HS-5 (cell line): Measurements from ENCODE around the gene CAND2.
"Not testable (repeated sequence)": the region's sequence is repeated elsewhere in the genome, so short reads cannot be mapped to it uniquely, and the experiment has no call there.

ENCODE experiments used
- DNase-seq: peaks from one replicate; pipeline ENCODE4 v3.0.0-alpha.2; 2012; ENCODE audit warnings: low read depth

CAND2 gene

DNA sequence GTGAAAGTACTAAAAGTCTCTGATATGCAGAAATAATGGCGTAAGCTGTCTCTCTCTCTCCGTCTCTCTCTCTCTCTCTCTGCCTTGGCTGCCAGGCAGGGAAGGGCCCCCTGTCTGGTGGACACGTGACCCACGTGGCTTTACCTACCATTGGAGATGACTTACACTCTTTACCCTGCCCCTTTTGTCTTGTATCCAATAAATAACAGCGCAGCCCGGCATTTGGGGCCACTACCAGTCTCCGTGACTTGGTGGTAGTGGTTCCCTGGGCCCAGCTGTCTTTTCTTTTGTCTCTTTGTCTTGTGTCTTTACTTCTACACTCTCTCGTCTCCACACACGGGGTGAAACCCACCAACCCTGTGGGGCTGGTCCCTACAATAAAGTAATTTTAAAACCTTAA is 25.2 kb upstream of the CAND2 start:
- DNase-seq, result no peak

- DNase-seq, result no peak
Measured at GRCh38 chr3:12772462-12772861, 24.0 kb upstream of the CAND2 start.

DNA sequence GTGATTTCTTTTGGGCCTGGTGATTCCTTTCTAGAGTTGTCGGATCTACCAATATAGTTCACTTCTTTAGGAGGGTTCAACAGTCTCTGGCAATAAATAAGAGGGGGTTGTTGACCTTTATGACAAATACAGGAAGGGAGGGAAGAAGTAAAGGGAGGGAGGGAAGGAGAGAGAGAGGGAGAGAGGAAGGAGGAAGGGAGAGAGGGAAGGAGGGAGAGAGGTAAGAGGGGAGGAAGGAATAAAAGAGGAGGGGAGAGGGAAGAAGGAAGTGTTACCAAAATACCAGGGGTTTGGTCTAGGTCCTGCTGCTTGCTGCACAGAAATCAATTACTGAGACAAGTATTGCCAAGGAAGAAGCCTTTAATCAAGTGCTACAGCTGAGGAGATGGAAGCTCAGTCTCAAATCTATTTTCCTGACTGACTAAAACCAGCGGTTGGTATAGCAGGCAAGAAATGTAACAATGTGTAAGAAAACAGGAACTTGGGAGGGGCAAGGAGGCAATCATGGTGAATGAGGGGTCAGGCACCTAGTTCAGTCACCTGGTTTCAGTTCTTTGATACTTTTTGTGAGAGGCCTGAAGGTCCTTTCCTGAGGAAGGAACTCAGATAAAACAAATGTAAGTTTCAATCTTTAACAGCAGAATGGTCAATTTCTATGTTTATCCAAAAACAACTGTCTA is 23.3 kb upstream of the CAND2 start:
- no peak for DNase-seq

GRCh38 chr3:12773710-12774086 is 22.8 kb upstream of the CAND2 start:
- DNase-seq, result no peak

GRCh38 chr3:12774619-12775018 is 21.9 kb upstream of the CAND2 start:
- no peak for DNase-seq

- DNase-seq, result no peak
Measured at GRCh38 chr3:12775226-12775625, 21.3 kb upstream of the CAND2 start.

DNA sequence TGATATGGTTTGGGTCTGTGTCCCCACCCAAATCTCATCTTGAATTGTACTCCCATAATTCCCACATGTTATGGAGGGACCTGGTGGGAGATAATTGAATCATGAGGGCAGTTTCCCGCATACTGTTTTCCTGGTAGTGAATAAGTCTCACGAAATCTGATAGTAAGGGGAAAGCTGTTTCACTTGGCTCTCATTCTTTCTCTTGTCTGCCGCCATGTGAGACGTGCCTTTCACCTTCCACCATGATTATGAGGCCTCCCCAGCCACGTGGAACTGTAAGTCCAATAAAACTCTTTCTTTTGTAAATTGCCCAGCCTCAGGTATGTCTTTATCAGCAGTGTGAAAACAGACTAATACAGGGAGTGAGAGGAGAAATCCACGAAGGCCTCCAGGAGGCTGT is 20.5 kb upstream of the CAND2 start:
- DNase-seq, result not testable (repeated sequence)

GRCh38 chr3:12777171-12777570 is 19.3 kb upstream of the CAND2 start:
- no peak for DNase-seq

DNA sequence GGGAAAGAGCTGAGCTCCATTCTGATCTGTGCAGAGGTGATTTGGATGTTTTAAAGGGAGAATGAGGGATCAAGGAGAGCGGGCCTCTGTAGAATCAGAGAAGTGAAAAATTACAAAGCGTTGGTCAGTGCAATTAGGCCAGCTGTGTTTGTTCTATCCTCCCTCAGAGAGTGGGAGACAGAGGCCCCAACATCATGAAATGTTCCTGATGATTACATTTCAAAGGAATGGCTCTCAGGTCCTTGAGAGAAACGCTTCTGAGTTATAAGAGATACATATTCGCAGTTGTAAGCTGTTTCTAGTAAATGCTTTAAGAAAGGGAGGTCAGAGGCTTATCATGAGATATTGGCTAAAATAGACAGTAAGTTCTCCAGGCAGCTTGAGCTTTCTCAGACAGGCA is 15.7 kb upstream of the CAND2 start:
- no peak for DNase-seq

DNA sequence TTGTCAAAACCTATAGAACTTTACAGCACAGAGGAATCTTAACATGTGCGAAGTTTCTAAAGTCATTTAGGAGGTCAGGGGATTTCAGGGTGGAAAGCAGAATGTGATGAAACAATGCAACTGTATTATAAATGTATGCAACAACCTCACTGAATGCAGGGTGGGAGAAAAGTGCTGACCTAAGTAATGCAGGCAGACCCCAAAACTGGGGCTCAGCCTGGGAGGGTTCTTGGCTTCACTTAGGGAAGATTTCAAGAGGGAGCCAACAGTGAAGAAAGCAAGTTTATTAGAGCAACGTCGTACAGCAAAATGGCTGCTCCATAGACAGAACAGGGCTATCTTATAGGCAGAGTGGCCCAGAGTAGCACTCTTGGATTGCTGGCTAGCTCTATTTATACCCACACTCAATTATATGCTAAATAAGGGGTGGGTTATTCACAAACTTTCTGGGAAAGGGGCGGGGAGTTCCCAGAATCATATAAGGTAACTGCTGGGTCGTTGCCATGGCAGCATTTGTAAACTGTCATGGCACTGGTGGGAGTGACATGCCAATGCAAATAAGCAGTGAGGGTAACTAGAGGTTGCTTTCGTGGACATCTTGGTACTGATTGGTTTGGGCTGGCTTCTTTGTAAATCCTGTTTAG is 14.2 kb upstream of the CAND2 start:
- DNase-seq, result no peak

DNA sequence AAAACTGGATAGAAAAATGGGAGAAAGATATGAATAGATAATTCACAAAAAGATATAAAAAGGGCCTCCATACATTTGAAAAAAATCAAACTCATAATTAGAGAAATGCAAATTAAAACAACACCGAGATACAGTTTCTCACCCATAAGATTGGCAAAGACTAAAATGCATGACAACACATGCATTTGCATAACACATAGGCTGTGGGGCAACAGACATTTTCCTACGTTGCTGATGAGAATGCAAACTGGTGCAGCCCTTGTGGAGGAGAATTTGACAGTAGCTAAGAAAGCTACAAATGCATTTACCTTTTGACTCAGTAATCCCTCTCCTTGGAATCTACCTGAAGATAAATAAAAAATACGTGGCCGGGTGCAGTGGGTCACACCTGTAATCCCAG is 11.4 kb upstream of the CAND2 start:
- DNase-seq, result no peak

GRCh38 chr3:12787346-12787745 is 9.1 kb upstream of the CAND2 start:
- DNase-seq, result not testable (repeated sequence)

DNA sequence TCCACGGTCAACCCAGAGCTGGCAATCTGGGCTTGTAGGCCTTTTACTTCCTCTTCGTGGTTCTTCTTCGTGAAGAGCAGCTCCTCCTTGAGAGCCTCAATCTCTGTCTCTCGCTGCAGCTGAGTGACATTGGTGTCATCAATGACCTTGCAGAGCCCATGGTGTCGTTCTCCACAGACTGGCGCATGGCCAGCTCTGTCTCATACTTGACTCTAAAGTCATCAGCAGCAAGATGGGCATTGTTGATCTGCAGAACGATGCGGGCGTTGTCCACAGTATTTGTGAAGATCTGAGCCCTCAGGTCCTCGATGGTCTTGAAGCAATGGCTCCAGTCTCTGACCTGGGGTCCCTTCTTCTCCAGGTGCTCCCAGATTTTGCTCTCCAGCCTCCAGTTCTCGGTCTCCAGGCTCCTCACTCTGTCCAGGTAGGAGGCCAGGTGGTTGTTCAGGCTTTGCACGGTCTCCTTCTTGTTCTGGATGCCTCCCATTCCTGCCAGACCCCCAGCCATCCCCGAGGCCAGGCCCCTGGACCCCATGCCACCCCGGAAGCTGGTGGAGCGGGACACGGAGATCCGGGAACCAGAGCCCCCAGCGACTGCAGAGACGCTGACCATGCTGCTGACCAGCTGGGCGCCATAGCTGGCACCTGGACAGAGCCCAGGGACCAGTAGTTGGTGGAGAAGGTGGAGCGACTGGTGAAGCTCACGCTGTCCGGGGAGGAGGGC is 8.4 kb upstream of the CAND2 start:
- DNase-seq, result not testable (repeated sequence)

DNA sequence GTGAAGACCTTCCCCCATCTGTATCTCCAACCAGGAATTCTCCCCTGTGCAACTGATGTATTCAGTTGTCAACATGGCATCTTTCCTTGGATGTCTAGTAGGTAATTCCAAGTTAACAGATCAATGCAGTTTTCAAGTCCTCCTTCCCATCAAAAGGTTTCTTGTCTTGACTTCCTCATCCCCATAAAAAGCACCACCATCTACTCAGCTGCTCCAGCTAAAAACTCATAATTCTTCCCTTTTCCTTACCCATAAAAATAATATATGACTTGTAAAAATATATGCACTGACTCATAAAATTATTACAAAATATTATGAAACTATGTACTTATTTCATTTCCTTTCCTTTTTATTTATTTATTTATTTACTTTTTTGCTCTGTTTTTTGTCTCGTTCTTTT is 5.0 kb upstream of the CAND2 start:
- no peak for DNase-seq

DNA sequence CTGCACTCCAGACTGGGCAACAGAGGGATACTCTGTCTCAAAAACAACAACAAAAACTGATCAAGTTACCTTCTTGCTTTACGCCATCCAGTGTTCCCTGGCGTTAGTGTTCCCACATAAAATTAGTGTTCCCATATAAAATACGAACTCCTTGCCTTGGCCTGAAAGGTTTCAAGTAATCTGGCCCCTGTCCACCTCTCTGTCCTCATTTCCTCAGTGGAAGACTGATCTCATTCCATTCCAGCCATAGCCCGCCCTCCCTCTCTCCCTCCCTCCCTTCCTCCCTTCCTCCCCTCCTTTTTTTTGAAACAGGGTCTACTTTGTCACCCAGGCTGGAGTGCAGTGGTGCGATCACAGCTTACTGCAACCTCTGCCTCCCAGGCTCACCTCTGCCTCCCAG is 2.8 kb upstream of the CAND2 start:
- no peak for DNase-seq

DNA sequence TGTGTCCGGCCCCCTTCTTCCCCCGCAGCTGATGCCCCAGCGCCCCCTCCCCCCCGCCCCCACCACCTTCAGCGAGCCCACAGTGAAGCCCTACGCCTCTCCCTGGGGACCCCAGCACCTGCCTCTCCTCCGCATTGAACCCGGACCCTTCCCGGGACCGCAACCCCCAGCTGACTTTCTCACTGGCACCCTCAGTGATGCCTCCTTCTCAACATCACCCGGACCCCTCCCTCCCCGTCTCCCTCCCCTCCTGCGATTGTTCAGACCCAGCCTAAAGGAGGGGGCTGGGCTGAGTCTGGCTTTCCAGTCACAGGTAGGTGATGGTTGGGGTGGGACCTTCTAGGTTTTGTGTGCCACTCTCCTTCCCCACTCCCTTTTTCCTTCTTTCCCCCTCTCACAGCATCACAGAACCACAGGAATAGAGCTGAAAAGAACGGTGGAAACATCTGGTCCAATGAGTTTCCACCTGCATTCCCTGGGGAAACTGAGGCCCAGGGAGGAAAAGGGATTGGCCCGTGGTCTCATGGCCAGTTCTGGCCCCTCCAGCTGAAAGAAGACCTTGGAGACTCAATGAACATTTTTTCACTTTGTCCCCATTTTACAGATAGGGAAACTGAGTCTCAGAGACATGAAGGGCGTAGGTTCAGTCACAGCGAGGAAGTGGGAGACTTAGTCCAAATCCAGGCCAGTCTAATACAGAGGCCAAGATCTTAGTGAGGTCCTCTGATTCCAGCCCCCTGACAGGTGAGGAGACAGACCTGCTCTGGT is 828 bp downstream of the CAND2 start:
- no peak for DNase-seq

DNA sequence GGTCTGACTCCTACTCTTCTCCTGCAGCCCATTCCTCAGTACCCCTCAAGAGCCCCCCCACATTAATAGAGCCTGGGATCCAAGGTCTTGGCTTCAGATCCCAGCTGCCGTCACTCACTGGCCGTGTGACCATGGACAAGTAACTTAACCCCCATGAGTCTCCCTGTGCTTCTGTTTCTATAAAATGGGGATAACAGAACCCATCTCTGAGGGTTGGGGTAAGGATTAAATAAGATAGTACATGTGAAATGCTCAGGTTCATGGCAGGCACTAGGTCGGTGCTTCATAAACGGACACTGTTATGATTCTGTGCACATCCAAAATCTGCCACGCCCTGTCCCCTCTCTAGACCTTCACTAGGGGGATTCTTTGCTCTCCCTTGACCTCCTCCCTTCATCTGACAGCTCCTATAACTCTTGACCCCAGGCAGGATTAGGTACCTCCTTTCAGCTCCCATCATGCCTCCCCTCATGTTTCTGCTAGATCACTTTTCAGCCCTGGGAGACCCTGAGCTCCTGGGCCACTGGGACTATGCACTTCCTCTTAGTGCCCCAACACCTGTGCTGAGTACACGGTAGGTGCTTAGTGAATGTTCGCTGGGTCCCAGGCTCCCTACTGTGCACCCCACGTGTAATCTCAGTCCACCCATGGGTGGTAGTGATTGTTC is 1.5 kb downstream of the CAND2 start:
- DNase-seq, result no peak

DNA sequence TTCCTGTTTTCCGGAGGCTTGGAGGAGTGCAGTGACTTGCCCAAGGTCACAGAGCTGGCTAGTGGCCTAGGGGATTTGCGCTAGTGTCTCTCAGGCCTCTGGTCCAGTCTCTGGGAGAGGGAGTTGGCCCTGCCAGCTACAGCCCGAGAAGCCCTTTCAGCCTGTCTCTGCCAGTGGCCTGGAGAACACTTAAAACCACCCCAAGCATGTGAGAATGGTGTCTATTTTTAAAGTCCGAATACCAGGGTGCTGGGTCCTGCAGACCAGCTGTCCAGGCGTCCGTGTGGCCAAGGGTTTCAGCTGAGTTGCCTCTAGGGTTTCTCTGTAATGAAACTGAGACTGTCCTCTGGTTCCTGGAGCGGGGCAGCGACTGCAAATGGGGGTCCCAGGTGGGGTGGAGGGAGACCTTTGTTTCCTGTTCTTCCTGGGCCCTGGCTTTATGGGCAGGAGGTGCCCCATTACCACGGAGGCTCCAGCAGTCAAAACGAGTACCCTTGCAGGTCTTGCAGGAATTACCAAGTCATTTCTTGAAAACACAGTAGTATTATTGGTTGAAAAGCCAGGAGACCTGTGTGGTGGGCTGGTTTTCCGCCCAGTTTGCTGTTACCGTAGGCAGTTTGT is 2.2 kb downstream of the CAND2 start:
- no peak for DNase-seq

GRCh38 chr3:12799525-12800440 is 3.3 kb downstream of the CAND2 start:
- DNase-seq, result no peak

DNA sequence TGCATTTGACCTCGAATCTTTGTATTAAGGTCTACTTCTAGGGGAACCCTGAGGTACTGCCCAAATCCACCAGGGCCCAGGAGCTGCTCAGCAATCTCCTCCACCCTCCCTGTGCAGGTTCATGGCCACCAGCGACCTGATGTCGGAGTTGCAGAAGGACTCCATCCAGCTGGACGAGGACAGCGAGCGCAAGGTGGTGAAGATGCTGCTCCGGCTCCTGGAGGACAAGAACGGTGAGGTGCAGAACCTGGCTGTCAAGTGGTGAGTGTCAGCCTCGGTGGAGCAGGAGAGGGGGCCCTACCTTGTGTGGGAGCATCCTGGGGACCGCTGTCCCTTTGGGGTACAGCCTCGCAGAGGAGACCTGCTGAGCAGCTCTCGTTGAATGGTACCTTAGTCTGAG is 6.9 kb downstream of the CAND2 start:
- no peak for DNase-seq

DNA sequence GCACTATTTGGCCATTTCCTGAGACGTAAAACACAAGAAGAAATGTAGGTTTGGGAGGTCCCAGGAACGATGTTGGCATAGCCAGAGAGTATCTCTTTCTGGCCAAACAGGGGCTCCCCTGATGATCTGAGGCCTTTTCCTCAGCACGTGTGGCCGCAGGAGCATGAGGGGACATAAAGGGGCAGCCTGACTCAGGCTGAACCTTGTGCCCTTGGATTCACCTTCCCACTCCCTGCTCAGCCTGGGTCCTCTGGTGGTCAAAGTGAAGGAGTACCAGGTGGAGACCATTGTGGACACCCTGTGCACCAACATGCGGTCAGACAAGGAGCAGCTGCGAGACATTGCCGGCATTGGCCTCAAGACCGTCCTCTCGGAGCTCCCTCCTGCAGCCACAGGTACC is 10.6 kb downstream of the CAND2 start:
- no peak for DNase-seq
